Esophagus muscularis mucosa (tissue), 4 donors: ENCODE data around the gene RPP25L. TPM values are rescaled to one million over a fixed set of nuclear protein-coding genes. Genes with fewer than 3 reads are reported as not detected.

Experiments
- DNase-seq: peaks from one replicate; pipeline ENCODE4 v3.0.0-alpha.2; 2017; ENCODE audit errors: extremely low spot score
- H3K27ac ChIP-seq, 4 donors: fragments of 200-600 bp; sonication (generic); replicated peaks in 1 of 4; 1 replicate in 3 of 4; 2 replicates in 1 of 4; pipeline ENCODE4 v1.5.1; 2016 to 2019; ENCODE audit warnings: mild to moderate bottlenecking in 1 of 4
- H3K27me3 ChIP-seq, 4 donors: fragments of 200-600 bp; sonication (generic); one replicate each; pipeline versions ENCODE4 v1.5.1 to v1.6.0; 2016 to 2019
- H3K36me3 ChIP-seq, 4 donors: fragments of 200-600 bp; sonication (generic); one replicate each; pipeline ENCODE4 v1.5.1; 2016 to 2019
- H3K4me1 ChIP-seq, 4 donors: fragments of 200-600 bp; sonication (generic); one replicate each; pipeline ENCODE4 v1.5.1; 2016 to 2019
- H3K4me3 ChIP-seq, 4 donors: fragments of 200-600 bp; sonication (generic); 1 replicate in 2 of 4; 2 replicates in 2 of 4; pipeline ENCODE4 v1.5.1; 2016 to 2019; ENCODE audit warnings: mild to moderate bottlenecking in 4 of 4, moderate library complexity in 1 of 4
- H3K9me3 ChIP-seq, 4 donors: fragments of 200-600 bp; sonication (generic); 1 replicate in 3 of 4; 2 replicates in 1 of 4; pipeline ENCODE4 v1.5.1; 2016 to 2019
- EP300 ChIP-seq: sonication (generic); formaldehyde crosslinking; IDR thresholded peaks from one replicate; pipeline ENCODE4 v1.6.1; 2017; ENCODE audit warnings: antibody characterized with exemption
- POLR2A ChIP-seq: fragments of 450-650 bp; IDR thresholded peaks from one replicate; pipeline ENCODE4 v1.6.1; 2017; ENCODE audit warnings: antibody characterized with exemption, moderate library complexity, mild to moderate bottlenecking, low read depth
- POLR2AphosphoS5 ChIP-seq, 2 donors: sonication (generic); formaldehyde crosslinking; IDR thresholded peaks; one replicate each; pipeline ENCODE4 v1.6.1; 2017; ENCODE audit warnings: antibody characterized with exemption in 2 of 2
- WGBS: methylation state at CpG from one replicate; pipeline ENCODE4 v1.1.5; 2018; 5-methylcytosine and 5-hydroxymethylcytosine counted together
- intact Hi-C: fragments of 100-400 bp; cut with DNase I; formaldehyde crosslinking; loops from one replicate; pipeline ENCODE4 v1.15.1; 2023
- total RNA-seq, 4 donors: library from RNA; depleted of rRNA; stranded (reverse); fragments of >200 nt; gene quantifications; one replicate each; pipeline versions ENCODE4 v1.1.0 to v1.2.1, GENCODE V29; 2016
- TF ChIP-seq, protein P1 (sequence below), 3 experiments: fragments of 200-600 bp in 2 of 3; fragments of 450-650 bp in 1 of 3; sonication (generic) in 2 of 3; IDR thresholded peaks; one replicate each; pipeline ENCODE4 v1.5.1; 2017 to 2019; ENCODE audit warnings: antibody characterized with exemption in 3 of 3, mild to moderate bottlenecking in 2 of 3, moderate library complexity in 1 of 3

Gene RPP25L
- total RNA-seq, 4 donors from 2014 or later, result 11.6 to 26.7 (median 20.2) TPM

DNA sequence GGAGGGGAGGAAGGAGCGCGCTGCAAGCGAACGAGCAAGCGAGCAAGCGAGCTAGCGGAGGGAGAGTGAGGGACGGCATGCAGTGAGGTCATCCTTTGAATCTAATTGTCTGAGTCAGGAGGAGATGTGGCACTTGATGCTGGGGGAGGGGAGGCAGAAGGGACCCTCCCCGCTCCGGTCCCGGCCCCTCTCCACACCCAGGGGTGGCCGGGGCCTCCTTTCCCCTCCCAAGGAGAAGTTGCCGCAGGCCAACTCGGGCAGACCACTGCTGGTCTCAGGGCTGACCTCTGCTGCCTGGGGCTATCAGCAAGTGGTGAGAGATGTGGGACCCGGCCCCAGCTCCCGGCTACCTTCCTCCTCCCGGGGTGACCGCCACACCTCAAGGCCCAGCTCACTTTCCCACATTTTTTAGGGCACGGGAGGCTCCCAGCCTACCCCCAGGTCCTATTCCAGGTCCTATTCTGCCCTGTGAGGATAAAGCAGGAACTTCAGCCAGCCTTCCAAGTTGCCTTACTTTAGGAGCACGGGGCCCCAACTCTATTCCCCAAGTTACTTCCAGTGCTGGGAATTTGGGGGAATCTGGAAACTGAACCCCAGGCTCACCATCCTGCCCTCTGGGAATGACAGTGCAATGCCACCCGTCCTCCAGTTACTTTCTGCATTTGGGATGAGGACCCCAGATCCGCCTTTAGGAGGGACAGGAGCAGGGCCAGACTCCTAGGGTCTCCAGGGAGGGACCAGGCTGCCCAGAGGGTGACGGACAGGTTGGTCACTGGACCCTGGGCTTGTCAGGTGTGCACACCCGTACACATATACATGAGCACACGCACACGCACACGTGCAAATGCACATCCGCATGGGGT is 33.4 kb downstream of the RPP25L start:
- WGBS, result 15% methylated on average over 12 of the region's 28 CpGs
- Histone ChIP-seq H3K4me3 (peak overlapping the region; percentile 43 to 53 (median 44)), H3K9me3 (no peaks in the 10 kb centered on the region), H3K4me1 (peaks cover 14 to 28% (median 21%) of the 10 kb centered on the region in 4 donors), H3K27me3 (peaks cover 0 to 95% (median 18%) of the 10 kb centered on the region in 4 donors), H3K36me3 (no peaks in the 10 kb centered on the region), H3K27ac (peak overlapping the region in 1 of 4 donors; percentile 33)
- TF ChIP-seq POLR2A, result no peak
- no peak for DNase-seq
- intact Hi-C loops, result no loop called here

DNA sequence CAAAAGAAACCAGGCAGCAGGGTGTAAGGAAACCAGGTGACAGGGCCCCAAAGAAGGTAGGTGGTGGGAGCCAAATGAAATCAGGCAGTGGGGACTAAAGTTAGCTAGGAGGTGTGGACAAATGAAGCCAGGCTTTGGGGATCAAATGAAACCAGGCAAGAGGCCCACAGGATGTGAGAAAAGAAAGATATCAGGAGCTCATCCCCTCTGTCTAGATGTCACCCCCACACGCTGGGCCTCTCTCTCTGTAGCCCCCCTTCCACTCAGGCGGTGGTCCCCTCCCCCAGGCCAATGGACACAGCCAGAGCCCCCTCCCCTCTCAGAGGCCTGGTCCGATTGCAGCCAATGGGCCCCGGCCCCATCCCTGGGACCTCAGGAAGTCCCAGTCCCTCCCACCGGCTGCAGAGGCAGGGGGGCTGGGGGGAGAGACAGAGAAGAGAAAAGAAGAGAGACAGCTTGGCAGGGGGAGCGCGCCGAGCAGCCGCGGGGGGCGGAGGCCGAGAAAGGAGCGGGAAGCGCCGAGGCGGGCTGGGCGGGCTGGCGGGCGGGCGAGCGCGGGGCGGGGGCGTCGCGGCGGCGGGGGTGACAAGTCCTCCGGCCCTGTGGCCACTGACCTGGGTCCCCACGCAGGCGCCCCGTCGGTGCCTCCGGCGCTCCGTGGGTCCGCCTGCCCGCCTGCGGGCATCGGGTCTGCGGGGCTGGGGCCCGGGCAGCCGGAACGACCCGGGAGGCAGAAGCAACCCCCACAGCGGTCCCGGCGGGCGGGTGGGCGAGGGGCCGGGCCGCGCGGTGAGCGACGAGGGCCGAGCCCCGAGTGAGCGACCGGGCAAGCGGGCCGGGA is 34.3 kb downstream of the RPP25L start:
- Histone ChIP-seq H3K4me1 (peaks cover 14 to 28% (median 21%) of the 10 kb centered on the region in 4 donors), H3K36me3 (no peaks in the 10 kb centered on the region), H3K27ac (peak overlapping the region in 1 of 4 donors; percentile 33), H3K27me3 (peaks cover 0 to 88% (median 18%) of the 10 kb centered on the region in 4 donors), H3K4me3 (peak overlapping the region; percentile 43 to 53 (median 44)), H3K9me3 (no peaks in the 10 kb centered on the region)
- TF ChIP-seq, protein P1, sequence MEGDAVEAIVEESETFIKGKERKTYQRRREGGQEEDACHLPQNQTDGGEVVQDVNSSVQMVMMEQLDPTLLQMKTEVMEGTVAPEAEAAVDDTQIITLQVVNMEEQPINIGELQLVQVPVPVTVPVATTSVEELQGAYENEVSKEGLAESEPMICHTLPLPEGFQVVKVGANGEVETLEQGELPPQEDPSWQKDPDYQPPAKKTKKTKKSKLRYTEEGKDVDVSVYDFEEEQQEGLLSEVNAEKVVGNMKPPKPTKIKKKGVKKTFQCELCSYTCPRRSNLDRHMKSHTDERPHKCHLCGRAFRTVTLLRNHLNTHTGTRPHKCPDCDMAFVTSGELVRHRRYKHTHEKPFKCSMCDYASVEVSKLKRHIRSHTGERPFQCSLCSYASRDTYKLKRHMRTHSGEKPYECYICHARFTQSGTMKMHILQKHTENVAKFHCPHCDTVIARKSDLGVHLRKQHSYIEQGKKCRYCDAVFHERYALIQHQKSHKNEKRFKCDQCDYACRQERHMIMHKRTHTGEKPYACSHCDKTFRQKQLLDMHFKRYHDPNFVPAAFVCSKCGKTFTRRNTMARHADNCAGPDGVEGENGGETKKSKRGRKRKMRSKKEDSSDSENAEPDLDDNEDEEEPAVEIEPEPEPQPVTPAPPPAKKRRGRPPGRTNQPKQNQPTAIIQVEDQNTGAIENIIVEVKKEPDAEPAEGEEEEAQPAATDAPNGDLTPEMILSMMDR (IDR thresholded peaks at IDR 0.05), result no peak
- TF ChIP-seq POLR2A, result no peak
- no peak for TF ChIP-seq POLR2AphosphoS5 (IDR thresholded peaks at IDR 0.05)
- TF ChIP-seq EP300, result no peak
- intact Hi-C loops, result no loop called here
- WGBS, result 30% methylated on average over 4 of the region's 62 CpGs
- DNase-seq, result no peak

DNA sequence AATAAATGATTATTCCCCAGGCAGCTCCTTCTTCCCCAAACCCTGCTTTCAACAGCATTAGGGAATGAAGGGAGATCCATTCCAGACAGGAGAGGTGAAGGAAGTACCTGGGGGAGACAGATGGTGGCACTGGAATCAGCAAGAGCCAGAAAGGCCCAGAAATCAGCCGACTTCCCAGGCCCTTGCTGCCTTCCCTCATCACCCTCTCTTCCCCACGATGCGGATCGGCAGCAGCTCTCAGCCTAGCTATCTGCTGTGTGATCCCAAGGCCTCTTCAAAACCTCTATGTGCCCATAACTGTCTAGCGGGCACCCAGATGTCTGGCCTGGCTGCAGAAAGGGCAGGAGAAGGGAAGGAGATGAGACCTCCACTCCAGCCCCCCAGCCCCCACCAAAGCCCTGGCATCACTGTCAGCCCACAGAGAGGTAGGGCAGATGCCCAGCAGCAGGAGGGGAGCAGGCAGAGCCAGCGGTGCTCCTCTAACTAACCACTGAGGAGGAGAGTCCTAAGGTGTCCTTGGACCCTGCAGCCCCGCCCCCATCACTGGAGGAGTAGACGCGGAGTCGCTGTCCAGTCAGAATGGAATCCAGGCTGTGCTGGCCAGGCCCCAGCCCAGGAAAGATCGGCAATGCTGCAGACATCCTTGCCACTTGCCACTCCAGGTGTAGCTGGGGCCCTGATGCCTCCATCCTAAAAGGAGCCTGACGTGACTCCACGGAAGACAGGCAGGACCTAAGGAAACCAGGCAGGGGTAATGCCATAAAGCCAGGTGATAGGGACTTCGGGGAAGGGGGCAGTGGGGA is 35.1 kb downstream of the RPP25L start:
- no peak overlapping the region for H3K27ac ChIP-seq
- 74% methylated on average over 13 of the region's 14 CpGs for whole genome bisulfite sequencing
- H3K9me3 ChIP-seq, result no peaks in the 10 kb centered on the region
- no peak overlapping the region for H3K4me3 ChIP-seq
- H3K36me3 ChIP-seq, result no peaks in the 10 kb centered on the region
- intact Hi-C loops, result no loop called here
- no peak for DNase-seq
- H3K4me1 ChIP-seq, result peaks cover 14 to 33% (median 23%) of the 10 kb centered on the region in 4 donors
- TF ChIP-seq POLR2AphosphoS5 (IDR thresholded peaks at IDR 0.05) (no peak), EP300 (no peak), POLR2A (no peak)
- TF ChIP-seq, protein P1 (IDR thresholded peaks at IDR 0.05), result no peak
- peaks cover 0 to 83% (median 18%) of the 10 kb centered on the region in 4 donors for H3K27me3 ChIP-seq

DNA sequence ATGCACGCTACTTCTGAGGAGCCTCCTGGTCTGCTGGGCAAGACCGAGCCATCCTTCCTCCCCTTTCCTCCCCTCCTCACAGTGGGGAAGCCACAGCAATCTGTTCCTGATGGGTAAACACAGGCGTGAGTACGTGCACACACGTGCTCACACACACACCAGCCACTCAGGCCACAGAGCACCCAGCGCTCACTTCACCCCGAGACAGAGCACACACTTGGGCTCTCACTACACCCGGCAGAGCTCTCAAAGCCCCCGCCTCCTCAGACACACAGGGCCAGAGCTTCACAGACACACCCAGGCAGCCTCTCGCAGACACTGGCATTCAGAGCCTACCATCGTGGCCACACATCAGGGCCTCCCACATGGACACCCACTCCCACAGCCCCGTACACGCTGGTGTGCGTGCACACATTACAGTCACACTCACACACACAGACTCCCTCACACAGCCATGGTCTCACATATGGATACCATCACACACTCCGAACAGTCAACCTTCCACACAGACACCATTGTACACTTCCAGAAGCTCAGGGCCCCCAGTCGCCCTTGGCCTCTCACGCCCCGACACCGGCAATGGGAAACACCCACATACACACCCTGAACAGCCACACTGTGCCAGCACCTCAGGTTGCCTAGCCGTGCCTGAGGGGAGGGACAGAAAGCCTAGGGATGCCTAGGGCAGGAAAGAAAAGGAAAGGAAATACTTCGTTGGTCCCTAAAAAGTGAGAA is 35.9 kb downstream of the RPP25L start:
- Histone ChIP-seq H3K4me3 (no peak overlapping the region), H3K9me3 (no peaks in the 10 kb centered on the region), H3K4me1 (peaks cover 14 to 40% (median 27%) of the 10 kb centered on the region in 4 donors), H3K27me3 (peaks cover 0 to 76% (median 18%) of the 10 kb centered on the region in 4 donors), H3K36me3 (no peaks in the 10 kb centered on the region), H3K27ac (no peak overlapping the region)
- no peak for TF ChIP-seq POLR2AphosphoS5 (IDR thresholded peaks at IDR 0.05)
- TF ChIP-seq POLR2A, result no peak
- TF ChIP-seq, protein P1 (IDR thresholded peaks at IDR 0.05), result no peak
- TF ChIP-seq EP300, result no peak
- no peak for DNase-seq
- 83% methylated on average over 21 of the region's 21 CpGs for WGBS
- intact Hi-C loops, result no loop called here
